GM21515 (cell line): ENCODE data around the gene P2RY6.
"Not testable (repeated sequence)": the region's sequence is repeated elsewhere in the genome, so short reads cannot be mapped to it uniquely, and the experiment has no call there.

Experiments used
- ATAC-seq: cut with Tn5 transposase; IDR thresholded peaks from one replicate; pipeline ENCODE4 v1.9.1; 2021; ENCODE audit not compliant: unreplicated experiment

Gene P2RY6

DNA sequence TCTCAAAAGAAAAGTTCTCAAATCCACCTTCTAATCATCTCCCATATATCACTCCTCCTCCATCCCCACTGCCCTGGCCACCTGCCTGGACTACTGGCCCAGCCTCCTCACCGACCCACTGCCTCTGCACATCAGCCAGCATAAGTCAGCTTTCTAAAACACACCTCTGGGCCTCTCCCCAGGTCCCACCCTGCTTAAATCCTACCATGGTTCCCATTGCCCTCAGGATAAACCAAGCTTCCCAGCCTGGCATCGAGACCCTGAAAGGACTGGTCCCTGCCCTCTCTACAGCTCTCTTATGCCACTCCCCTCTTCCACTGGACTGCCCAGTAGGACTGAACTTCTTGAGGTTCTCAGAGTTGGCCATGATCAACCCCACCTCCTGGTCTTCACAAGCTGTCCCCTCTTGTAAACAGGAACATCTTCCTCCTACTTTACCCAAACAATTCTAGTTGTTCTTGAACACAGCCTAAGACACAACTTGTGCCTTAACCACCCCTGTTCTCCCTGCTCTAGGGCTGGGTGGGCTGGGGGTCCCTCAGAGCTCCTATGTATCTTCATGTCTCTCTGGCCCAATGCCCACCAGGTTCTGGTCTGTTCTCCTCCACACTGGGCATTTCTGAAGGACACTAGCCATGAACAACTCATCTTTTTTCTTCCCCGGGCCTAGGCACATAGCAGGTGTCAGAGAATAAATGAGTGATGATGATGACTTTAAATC is 12.6 kb upstream of the P2RY6 start:
- ATAC-seq, result no peak

DNA sequence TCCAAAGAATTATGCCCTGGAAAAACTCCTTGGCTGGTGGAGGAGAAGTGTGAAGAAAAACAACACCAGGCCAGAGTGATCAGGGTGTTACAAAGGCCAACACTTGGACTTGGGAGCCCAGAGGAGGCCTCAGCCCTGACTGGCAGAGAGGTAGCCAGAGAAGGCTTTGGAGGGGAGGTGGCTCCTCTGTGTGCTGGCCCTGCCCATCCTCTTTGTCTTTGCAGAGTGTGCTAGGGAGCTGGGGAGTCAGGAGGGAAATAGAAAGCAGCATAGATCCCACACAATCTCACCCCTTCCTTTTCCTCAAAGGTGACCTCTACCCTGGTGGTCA is 12.0 kb upstream of the P2RY6 start:
- no peak for ATAC-seq

DNA sequence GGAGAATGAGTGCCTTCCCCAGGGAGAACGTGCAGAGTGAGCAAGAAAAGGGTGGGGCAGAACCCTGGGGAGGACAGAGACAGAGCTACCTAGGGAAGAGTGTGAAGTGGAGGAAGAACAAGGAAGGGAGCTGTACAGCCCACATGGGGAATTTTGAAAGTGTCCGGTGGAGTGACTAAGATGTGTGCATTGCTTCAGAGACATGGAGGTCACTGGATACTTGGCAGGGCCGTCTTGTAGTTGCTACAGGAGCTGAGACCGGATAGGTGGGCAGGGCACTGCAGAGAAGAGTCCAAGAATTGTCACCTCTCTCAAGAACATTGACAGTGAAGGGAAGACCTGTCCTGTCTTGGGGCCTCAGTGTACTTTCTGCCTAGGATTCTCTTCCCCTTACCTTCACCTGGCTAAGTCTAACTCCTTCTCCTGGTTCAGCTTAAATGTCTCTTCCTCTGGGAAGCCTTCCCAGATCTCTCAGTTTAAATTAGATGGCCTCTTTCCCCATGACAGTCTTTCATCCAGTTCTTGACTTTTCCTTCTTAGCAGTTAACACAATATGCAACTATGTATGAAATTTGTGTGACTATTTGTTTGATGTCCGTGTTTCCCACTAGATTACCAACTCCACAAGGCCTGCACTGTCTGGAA is 9.2 kb upstream of the P2RY6 start:
- ATAC-seq, result no peak

DNA sequence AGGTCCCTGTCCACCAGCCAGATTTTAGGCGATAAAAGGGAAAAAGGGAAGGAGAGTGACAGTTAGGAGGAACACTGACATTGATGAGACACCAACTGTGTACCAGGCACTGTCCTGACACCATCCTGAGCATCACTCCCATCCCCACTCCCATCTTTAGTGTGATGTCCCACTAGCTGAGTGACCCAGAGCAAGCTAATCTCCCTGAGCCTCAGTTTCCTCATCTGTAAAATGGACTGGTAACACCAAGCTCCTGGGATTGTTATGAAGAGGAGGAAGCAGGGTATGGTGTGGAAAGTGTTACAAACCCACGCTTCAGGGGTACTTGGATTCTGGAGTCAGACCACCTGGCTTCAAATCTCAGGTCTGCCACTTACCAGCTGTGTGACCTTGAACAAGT is 8.5 kb upstream of the P2RY6 start:
- ATAC-seq, result no peak

DNA sequence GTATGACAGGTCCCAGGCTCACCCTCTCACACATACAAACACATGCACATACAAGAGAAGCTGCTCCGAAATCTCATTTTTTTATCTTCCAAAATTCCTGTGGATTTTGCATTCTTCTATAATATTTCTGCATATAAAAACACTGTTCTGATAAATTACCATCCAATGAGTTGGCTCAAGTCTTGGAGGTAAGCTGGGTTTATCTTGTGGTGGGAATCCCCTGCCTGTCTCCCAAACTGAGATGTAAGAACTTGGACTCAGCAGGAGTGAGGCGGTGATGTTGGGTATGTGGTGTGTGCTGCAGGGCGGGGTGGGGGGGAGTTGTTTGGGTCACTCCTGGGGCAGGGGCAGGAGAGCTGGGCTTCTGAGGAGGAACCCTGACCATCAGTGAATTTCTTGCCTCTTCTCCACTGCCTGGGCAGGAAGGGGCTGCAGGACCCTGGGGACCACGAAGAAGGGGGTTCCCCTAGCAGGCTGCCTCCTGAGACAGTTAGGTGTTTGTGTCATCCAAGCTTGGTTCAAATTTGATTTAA is 6.8 kb upstream of the P2RY6 start:
- ATAC-seq, result no peak

DNA sequence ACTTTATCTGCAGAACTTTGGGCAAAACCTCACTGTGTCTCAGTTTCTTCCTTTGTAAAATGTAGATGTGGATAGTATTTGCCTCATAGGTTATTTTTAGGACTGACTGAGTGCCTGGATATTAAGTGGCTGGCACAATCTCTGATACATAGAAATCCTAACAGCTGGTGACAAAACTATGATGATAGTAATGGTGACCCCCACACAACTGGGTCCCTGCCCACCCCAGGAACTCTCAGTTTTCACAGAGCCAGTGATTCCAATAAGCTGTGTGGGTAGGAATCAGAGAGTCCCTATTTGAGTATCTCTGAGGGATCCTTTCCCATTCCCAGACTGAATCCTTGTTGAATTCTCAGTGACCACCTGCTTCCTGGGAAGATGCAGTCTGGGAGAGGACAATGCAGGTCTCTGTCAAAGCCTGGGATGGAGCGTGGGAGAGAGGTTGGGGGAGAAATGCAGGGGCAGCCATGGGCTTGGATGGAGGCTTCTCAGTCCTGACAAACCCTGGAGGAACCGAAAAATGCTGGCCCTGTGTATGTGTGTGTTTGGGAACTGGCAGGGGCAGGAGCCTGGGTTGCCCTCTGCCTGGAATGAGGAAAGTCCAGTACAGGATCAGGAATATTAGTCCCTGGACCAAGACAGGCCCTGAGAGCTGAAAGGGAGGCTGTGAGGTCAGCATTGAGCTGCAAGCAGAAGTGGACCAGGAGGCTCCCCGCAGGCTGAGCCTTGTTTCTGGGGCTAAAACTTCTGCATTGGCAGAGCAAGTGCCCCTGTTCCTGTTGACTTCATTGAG is 6.1 kb upstream of the P2RY6 start:
- no peak for ATAC-seq

DNA sequence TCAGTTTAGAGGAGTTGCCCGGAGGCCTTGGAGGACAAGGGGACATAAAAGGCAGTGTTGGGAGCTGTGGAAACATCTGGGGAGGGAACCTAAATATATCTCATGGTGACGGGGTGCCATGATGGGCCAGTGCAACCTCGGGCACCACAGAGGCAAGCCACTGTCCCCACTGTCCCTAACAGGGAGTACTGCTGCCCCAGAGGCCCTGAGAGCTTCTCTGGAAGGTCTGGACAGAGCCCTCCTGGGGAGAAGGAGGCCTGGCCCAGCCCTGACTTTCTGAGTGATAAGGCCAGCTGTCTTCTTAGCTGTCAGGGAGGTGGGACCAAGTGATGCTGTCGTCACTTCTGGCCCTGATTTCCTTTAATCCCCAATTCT is 5.5 kb upstream of the P2RY6 start:
- no peak for ATAC-seq

DNA sequence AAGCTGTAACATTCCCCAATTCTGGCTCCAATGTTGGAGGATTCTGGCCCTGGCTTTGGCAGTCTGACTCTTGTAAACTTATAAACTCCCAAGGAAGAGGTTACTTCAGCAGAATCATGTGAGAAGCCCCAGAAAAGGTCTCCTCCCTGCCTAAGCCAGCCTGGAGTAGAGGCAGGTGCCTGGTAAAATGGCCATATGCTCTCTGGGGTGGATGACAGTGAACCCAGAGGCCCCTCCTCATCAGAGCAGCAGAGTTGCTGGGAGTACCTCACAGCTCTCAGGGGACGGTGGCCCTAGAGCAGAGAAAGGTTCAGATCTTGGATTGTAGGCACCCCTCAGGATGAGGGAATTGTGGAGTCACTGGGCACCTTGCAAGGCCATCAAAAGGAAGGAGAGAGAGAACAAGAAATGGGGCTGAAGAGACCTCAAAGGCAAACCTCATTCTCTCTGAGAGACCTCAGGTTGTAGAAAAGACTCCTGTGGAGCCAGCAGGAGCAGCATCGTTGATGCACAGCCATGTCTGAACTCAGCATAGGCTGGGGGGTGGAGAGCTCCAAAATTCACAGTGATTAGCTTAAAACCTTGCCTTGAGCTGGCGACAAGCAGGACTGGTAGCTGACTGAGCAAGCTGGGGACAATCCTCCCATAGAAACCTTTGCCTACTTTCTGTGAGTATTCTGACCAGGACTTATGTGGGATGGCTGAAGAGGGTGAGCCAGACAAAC is 4.9 kb upstream of the P2RY6 start:
- no peak for ATAC-seq

DNA sequence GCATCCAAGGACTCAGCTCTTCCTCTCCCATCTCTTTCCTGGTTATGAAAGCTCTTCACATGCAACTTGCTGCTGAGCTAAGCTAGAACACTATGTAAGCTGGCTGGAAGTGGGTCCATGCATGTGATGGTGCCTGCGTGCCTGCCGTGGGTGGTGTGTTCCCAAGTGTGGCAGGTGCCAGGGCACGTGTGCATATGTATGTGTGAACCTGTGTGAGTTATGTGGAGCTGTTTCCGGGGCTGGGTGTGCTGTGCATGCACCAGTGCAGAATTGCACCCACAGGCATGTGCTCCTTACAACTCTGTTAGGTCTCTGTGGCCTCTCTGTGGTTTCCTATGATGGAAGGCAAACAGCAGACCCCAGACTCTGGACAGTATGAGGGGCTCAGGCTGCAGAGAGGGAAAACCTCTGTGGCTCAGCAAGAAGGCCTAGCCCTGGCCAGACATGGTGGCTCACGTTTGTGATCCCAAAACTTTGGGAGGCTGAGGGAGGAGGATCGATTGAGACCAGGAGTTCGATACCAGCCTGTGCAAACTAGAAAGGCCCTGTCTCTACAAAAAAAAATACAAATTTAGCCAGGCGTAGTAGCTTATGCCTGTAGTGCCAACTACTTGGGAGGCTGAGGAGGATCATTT is 4.1 kb upstream of the P2RY6 start:
- no peak for ATAC-seq

DNA sequence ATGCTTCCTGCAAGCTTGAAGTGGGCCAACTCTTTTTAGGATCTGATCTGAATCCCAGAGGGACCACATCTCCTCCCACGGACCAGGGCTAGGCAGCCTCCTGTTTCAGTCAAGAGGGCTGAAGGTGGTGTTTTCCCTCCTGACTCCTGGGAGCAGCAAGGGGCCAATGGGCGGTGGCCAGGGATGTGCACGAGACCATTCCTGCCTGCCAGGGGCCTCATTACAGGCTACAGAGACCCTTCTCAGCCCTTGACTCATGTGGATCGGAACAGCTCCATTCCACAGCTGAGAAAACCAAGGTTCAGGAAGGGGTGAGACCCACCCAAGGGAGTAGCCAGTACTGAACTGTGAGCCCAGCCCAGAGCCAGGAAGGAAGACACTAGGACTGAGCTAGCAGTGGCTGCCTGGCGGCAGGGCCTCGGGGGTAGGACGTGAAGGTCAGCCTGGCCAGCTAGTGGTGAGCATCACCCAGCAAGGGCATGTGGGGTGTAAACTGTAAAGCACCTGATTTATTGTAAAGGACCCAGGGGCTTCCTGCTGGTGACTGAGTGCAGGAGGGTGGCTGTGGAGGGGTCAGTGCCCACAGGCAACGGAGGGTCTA is 3.4 kb upstream of the P2RY6 start:
- no peak for ATAC-seq

DNA sequence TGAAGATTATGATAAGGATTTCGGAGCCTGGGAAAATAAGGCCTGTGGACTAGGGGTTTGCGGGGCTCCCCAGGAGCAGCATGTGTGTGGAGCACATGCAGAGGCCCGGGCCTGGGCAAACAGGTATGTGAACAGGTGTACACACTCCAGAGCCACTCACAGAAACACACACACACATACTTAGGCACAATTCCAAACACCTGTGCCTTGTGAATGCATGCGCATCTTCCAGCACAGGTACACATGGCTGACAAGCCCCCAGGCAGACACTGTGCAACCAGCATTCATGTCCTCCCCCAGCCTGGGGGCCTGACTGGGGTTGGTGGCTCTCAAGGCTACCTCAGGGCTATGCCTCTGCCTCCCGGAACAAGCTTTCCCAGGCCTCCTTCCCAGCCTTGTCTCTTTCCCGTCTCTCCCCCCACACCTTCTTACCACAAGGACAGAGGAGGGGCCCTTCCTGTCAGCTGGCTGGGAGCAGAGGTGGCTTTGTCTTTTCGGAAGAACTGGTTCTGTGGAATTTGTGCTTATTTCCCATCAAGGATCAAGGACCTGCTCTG is 2.6 kb upstream of the P2RY6 start:
- ATAC-seq, result no peak

DNA sequence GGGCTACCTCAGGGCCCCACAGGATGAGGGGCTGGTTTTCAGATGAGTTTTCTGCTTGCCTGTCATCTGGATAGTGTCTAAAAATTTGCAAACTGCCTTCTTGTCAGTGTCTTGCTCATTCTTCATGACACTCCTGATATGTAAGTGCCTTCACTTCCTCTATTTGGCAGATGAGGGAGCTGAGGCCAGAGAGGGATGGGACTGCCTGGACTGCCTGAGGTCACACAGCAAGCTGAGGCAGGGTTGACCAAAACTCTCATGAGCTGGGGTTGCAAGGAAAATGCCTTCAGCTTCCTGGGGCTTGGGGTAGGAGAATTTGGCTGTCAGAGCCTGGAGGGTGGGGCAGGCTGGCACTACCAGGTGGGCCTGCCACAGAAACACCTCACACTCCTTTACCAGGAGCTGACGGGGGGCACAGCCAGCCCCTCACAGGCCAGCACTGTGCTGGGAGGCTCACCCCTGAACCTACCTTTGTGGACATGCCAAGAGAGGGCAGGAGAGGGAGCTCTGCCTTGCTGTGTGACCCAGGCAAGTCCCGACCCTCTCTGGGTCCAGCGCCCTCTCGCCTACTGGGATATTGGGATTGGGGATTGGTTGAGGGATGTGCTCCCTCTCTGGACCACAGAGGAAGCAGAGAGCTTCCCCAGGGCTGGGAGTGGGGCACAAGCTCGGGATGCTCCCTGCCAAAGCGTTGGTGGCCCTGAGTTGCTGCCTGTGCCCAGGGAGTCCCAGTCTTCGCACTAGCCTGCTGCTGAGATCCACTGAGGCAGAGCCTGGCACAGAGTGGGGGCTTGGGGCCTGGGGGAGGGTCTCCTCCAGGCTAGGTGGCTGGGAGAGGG is 1.9 kb upstream of the P2RY6 start:
- ATAC-seq, result no peak

DNA sequence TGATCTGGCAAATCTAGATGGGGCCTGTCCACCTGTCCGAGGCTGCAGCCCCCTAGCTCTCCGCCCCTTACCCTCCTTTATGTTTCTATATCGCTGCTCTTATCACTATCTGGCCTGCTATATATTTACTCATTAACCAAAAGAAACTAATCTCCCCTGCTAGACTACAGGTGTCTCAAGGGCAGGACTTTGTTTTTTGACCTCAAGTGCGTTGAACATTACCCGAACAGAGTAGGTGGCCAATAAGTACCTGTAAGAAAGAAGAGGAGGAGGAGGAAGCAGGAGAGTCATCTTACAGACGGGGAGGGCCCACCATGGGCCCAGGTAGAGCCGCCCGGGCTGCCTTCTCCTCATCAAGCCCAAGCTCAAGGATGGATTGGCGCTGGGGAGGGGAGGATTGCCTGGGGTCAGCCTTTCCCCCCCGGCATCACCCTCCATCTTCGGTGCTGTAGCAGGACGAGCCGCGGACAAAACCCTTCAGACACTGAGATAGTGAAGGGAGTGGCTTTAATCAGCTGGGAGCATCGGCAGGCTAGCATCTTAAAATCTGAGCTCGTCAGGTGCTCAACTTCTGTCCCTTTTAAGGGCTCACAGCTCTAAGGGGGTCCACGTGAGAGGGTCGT is 1.2 kb upstream of the P2RY6 start:
- no peak for ATAC-seq

DNA sequence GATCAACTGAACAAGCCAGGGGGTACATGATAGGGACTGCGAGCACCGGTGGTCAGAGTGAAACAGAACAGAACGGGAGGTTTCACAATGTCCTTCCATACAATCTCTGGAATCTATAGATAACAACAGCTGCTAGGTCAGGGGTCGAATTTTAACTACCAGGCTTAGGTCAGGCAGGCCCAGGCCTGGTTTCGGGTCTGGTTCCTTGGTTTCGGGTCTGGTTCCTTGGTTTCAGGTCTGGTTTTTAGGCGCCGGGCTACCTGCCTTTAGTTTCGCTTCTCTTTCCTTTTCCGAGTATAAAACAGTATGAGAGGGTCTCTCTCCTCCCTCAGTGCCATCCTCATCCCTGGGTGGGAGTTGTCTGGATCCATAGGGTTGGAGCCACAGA is 666 bp upstream of the P2RY6 start:
- ATAC-seq, result not testable (repeated sequence)

DNA sequence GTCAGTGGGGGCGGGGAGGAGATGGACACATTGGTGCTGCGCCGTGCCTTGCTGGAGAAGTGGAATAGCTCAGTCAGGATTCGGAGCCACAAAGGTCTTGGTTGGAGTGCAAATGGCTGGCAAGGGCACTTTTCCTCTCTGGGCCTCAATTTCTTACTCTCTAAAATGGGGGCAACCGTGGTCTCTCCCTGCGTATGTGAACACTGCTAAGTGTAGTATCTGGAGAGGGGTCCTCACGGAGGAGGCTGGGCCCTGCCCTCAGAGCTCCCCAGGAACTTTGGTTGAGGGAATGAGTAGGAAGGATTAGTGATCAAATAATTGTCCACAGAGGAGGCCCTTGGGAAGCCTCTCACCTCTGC is 521 bp downstream of the P2RY6 start:
- no peak for ATAC-seq

DNA sequence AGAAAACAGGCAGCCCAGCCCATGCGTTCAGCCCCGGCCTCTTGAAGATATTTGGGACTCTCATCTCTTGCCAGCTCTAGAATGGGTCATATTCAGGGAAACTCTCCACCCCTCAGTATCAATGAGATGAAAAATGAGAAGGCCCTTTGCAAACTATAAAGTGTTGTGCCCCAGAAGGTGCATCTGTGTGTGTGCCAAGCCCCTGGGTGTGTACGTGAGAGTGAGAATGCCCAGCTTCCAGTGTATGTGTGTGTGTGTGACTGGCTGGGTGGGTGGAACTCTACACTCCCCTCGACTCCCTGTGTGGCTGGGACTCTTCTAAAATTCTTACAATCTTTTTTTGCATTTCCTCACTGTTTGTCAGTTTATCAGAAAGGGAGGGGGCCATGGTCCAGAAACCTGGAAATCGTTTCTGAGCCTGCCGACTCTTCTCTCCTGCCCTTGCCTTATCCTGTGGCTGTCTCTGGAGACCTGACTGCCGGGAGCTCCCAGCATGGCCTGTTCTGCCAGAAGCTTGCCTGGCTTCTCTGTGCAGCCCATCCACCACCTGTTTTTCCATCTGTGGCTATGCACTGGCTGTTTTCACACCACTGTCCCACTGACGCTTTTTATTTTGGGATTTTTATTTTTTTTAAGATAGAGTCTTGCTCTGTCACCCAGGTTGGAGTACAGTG is 1.2 kb downstream of the P2RY6 start:
- ATAC-seq, result no peak

DNA sequence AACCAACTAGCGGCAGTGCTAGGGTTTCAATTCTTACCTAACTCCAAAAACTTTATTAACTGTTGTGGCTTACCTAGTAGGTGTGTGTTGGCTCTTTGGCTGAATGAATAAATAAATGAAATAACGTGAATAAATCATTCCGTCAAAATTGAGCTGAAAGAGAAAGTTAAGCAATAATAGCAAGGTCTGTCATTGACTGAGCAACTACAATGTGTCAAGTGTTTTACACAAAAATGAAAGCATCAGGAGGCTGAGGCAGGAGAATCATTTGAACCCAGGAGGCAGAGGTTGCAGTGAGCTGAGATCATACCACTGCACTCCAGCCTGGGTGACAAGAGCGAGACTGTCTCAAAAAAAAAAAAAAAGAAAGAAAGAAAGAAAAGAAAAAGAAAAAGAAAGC is 2.1 kb downstream of the P2RY6 start:
- not testable (repeated sequence) for ATAC-seq

DNA sequence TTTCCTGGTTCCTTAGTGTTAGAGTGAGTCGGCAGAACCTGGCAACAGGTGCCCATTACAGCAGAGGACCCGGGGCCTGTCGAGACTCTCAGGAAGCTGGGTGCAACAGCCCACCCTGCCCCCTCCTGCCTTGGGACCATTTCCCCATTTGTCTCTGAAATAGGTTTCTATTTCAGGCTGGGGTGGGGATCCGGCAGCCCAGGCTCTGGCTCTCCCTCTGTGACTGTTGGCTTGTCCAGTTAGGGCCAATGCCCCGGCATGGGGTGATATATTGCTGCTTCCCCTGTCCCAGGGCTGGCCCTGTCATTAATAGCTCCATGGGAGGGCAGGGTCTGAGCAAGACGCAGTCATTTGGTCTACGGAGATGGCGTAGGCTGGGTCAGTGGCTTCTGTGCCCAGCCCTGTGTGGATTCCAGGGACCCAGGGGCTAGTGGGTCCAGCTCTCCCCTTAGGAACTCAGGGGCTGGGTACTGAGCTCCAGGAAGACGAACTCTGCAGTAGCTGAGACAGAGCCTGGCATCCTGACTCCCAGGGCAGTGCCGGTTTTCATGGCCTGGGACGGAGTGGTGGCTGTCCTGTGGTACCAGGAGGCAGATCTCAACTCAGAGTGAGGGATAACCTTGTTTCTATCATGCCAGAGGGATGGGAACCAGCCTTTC is 2.7 kb downstream of the P2RY6 start:
- no peak for ATAC-seq
